Suprapubic skin (tissue), 4 donors: ENCODE data around the gene CRB2. TPM values are rescaled to one million over a fixed set of nuclear protein-coding genes. Genes with fewer than 3 reads are reported as not detected.
"Not testable (repeated sequence)": the region's sequence is repeated elsewhere in the genome, so short reads cannot be mapped to it uniquely, and the experiment has no call there.

ENCODE experiments used
- DNase-seq, 2 donors: peaks; one replicate each; pipeline ENCODE4 v3.0.0-alpha.2; 2019; ENCODE audit warnings: low spot score in 2 of 2
- H3K27ac ChIP-seq: fragments of 200-600 bp; sonication (generic); one replicate; pipeline ENCODE4 v1.5.1; 2019
- H3K27me3 ChIP-seq: fragments of 200-600 bp; sonication (generic); one replicate; pipeline ENCODE4 v1.5.1; 2019
- H3K36me3 ChIP-seq: fragments of 200-600 bp; sonication (generic); one replicate; pipeline ENCODE4 v1.5.1; 2019
- H3K4me1 ChIP-seq: fragments of 200-600 bp; sonication (generic); one replicate; pipeline ENCODE4 v1.5.1; 2019
- H3K4me3 ChIP-seq: fragments of 200-600 bp; sonication (generic); one replicate; pipeline ENCODE4 v1.5.1; 2019; ENCODE audit warnings: mild to moderate bottlenecking
- H3K9me3 ChIP-seq: fragments of 200-600 bp; sonication (generic); one replicate; pipeline ENCODE4 v1.5.1; 2019
- EP300 ChIP-seq: sonication (generic); formaldehyde crosslinking; IDR thresholded peaks from one replicate; pipeline ENCODE4 v1.6.1; 2017; ENCODE audit warnings: antibody characterized with exemption
- POLR2A ChIP-seq, 2 donors: fragments of 450-650 bp; IDR thresholded peaks; one replicate each; pipeline ENCODE4 v1.6.1; 2017; ENCODE audit warnings: antibody characterized with exemption in 2 of 2, mild to moderate bottlenecking in 2 of 2, moderate library complexity in 2 of 2
- POLR2AphosphoS5 ChIP-seq, 3 donors: sonication (generic); formaldehyde crosslinking; IDR thresholded peaks; one replicate each; pipeline ENCODE4 v1.6.1; 2017; ENCODE audit warnings: antibody characterized with exemption in 3 of 3
- WGBS: methylation state at CpG from one replicate; pipeline ENCODE4 v1.1.5; 2018; 5-methylcytosine and 5-hydroxymethylcytosine counted together
- total RNA-seq, 4 donors: library from RNA; depleted of rRNA; stranded (reverse); fragments of >200 nt; gene quantifications; one replicate each; pipeline ENCODE4 v1.1.0, GENCODE V29; 2016
- TF ChIP-seq, protein P1 (sequence below), 2 donors: fragments of 200-600 bp in 1 of 2; fragments of 450-650 bp in 1 of 2; sonication (generic) in 1 of 2; IDR thresholded peaks; one replicate each; pipeline ENCODE4 v1.5.1; 2016 to 2019; ENCODE audit warnings: antibody characterized with exemption in 2 of 2, mild to moderate bottlenecking in 1 of 2, moderate library complexity in 1 of 2

The CRB2 gene
- total RNA-seq, 4 donors from 2014 or later: not detected

DNA sequence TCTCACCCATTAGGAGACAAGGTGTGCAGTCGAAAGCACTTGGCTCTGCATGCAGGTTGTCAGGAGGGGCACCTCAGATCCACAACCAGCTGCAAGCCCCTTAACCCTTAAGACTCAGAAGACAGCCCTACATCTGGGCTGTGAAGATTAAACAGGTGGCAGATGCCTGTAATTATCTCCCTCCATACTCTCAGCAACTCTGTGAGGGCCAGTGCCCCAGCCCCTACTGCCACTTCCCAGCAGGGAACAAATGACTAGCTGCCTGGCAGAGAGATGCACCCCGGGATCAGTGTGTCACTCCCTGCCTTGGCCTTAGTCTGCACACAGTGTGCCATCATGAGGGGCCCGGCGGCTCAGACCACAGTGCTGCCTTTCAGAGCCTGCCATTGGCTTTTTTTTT lies 42.0 kb downstream of the CRB2 start:
- Histone ChIP-seq H3K27ac (no peak overlapping the region), H3K27me3 (no peaks in the 10 kb centered on the region), H3K9me3 (no peaks in the 10 kb centered on the region), H3K4me1 (peaks cover 5% of the 10 kb centered on the region), H3K36me3 (no peaks in the 10 kb centered on the region), H3K4me3 (no peak overlapping the region)
- DNase-seq: no peak
- TF ChIP-seq POLR2AphosphoS5 (IDR thresholded peaks at IDR 0.05) (no peak), EP300 (no peak), POLR2A (IDR thresholded peaks at IDR 0.05) (no peak)
- TF ChIP-seq, protein P1, sequence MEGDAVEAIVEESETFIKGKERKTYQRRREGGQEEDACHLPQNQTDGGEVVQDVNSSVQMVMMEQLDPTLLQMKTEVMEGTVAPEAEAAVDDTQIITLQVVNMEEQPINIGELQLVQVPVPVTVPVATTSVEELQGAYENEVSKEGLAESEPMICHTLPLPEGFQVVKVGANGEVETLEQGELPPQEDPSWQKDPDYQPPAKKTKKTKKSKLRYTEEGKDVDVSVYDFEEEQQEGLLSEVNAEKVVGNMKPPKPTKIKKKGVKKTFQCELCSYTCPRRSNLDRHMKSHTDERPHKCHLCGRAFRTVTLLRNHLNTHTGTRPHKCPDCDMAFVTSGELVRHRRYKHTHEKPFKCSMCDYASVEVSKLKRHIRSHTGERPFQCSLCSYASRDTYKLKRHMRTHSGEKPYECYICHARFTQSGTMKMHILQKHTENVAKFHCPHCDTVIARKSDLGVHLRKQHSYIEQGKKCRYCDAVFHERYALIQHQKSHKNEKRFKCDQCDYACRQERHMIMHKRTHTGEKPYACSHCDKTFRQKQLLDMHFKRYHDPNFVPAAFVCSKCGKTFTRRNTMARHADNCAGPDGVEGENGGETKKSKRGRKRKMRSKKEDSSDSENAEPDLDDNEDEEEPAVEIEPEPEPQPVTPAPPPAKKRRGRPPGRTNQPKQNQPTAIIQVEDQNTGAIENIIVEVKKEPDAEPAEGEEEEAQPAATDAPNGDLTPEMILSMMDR (IDR thresholded peaks at IDR 0.05): no peak
- 92% methylated on average over 4 of the region's 4 CpGs for WGBS

DNA sequence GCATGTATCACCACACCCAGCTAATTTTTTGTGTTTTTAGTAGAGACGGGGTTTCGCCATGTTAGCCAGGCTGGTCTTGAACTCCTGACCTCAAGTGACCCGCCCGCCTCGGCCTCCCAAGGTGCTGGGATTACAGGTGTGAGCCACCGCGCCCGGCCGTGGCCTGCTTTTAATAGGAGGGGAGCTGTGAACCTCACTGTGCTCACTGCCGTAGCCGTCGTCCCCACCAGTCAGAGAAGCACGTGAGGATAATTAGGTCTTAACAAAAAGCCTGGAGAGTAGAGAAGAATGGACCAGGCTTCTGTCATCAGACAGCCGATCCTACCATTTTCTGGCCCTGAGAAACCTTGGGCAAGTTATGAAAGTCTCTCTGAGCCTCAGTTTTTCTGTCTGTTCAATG lies 42.9 kb downstream of the CRB2 start:
- not testable (repeated sequence) for H3K4me3 ChIP-seq, DNase-seq, H3K36me3 ChIP-seq, H3K9me3 ChIP-seq, H3K27me3 ChIP-seq, H3K4me1 ChIP-seq, H3K27ac ChIP-seq
- 97% methylated on average over 13 of the region's 14 CpGs for WGBS

DNA sequence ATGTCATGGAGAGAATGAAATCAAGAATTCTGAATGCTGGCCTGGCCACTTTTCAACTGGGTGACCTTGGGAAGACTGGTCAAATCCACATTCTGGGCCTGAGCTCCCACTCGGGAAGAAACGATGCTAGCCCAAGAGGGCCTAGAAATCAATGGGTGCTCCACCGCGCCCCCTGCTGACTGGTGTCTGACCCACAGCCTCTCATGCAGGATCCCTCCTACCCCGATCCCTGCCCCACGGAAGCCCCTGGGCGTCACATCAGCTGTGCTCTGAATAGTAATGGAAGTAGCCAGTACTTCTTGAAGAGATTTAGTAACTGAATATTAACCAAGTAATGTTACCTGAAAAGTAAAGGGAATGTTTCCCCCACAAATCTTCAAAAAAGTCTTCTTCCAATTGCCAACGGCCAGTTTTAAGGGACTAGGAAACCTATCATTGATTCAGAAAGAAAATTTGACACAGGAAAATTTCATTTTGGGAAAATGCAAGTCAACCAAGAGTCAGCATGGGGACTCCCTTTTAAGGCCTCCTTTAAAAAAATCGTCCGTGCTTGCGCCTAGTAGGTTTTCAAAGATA lies 43.9 kb downstream of the CRB2 start:
- peaks cover 5% of the 10 kb centered on the region for H3K4me1 ChIP-seq
- DNase-seq: no peak
- TF ChIP-seq POLR2AphosphoS5 (IDR thresholded peaks at IDR 0.05) (no peak), POLR2A (IDR thresholded peaks at IDR 0.05) (no peak), EP300 (no peak)
- TF ChIP-seq, protein P1 (IDR thresholded peaks at IDR 0.05): no peak
- no peaks in the 10 kb centered on the region for H3K9me3 ChIP-seq
- no peak overlapping the region for H3K27ac ChIP-seq
- 88% methylated on average over 11 of the region's 11 CpGs for WGBS
- H3K4me3 ChIP-seq: no peak overlapping the region
- no peaks in the 10 kb centered on the region for H3K27me3 ChIP-seq
- H3K36me3 ChIP-seq: no peaks in the 10 kb centered on the region

DNA sequence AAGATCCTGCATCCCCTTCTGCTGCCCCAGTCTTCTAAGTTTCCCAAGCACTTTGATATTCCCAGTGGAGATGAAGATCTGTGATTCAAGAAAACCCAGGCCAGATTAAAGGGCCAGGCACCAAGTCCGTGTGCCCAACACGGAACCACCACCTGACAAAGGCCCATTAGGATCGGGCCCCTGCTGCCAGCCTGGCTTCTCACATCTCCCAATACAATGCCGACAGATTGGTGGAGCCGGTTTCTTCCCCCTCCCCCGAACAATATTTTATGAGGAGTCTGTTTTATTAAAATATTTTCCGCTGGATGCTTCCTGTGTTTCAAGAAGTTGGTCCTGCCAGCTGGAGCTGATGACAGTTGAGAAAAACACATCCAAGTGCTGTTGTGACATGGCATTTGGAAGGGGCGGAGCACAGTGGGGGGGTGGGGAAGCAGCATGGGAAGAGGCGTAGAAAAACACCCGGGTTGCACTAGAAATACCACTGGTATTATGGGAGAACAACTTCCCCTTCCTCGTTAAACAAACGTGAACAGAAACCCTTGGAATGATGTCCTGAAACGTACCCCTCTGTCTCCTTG lies 45.0 kb downstream of the CRB2 start:
- Histone ChIP-seq H3K4me1 (peaks cover 5% of the 10 kb centered on the region), H3K9me3 (no peaks in the 10 kb centered on the region), H3K27ac (no peak overlapping the region), H3K4me3 (peak overlapping the region; percentile 11), H3K36me3 (no peaks in the 10 kb centered on the region), H3K27me3 (no peaks in the 10 kb centered on the region)
- no peak for TF ChIP-seq POLR2A (IDR thresholded peaks at IDR 0.05)
- TF ChIP-seq, protein P1 (IDR thresholded peaks at IDR 0.05): no peak
- no peak for DNase-seq
- 62% methylated on average over 13 of the region's 13 CpGs for WGBS

DNA sequence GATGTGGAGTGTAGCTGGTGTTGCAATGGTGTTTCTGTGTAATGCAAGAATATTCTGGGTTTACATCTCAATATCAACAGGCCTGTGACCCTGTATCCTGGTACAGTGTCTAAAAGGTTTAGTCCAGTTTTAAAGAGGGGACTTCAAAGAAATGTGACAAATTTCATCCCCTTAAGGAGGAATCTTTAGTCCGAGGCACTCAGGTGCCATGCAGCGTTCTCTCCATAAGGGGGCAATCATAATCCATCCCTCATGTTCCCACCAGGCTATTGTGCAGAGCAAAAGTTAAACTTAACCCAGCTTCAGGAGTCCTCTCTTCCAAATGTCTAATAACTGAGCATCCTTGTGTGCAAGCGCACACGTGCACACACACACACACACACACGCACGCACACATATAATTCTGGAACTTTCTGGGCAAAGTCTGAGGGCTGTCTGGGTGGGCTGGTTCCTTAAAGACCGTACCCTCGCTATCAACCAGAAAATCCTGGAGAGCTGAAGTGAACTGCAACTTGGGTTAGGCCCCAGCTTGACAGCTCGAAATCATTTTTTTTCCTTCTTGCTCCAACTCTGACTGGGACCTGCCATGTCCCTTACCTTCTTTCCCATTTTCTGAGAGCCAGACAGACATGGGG lies 46.0 kb downstream of the CRB2 start:
- H3K27me3 ChIP-seq: no peaks in the 10 kb centered on the region
- H3K4me1 ChIP-seq: peaks cover 5% of the 10 kb centered on the region
- 59% methylated on average over 9 of the region's 9 CpGs for WGBS
- TF ChIP-seq POLR2A (IDR thresholded peaks at IDR 0.05): no peak
- TF ChIP-seq POLR2AphosphoS5 (IDR thresholded peaks at IDR 0.05): no peak
- TF ChIP-seq, protein P1 (IDR thresholded peaks at IDR 0.05): peak; percentile 52 to 58
- no peak for TF ChIP-seq EP300
- no peak overlapping the region for H3K27ac ChIP-seq
- H3K9me3 ChIP-seq: no peaks in the 10 kb centered on the region
- no peak for DNase-seq
- H3K4me3 ChIP-seq: no peak overlapping the region
- no peaks in the 10 kb centered on the region for H3K36me3 ChIP-seq
